Liver (tissue), 3 donors: ENCODE results near the gene TRIM41.

Experiments used
- GABPA ChIP-seq, 2 donors: IDR thresholded peaks in 1 of 2; conservative IDR thresholded peaks in 1 of 2; 2 replicates each; pipeline ENCODE4 v1.6.1; 2016; ENCODE audit warnings: antibody characterized with exemption in 2 of 2, mild to moderate bottlenecking in 1 of 2, moderate library complexity in 1 of 2
- JUND ChIP-seq, 2 donors: IDR thresholded peaks; 2 replicates each; pipeline ENCODE4 v1.6.1; 2016; ENCODE audit warnings: antibody characterized with exemption in 2 of 2
- REST ChIP-seq: IDR thresholded peaks from 2 replicates; pipeline ENCODE4 v1.6.1; 2016; ENCODE audit warnings: antibody characterized with exemption, mild to moderate bottlenecking
- RXRA ChIP-seq, 2 donors: IDR thresholded peaks; 2 replicates each; pipeline ENCODE4 v1.6.1; 2017 to 2018; ENCODE audit warnings: antibody characterized with exemption in 2 of 2, mild to moderate bottlenecking in 1 of 2
- SP1 ChIP-seq: IDR thresholded peaks from 2 replicates; pipeline ENCODE4 v1.6.1; 2018; ENCODE audit warnings: antibody characterized with exemption, mild to moderate bottlenecking
- TAF1 ChIP-seq: conservative IDR thresholded peaks from 2 replicates; pipeline ENCODE4 v1.6.1; 2016; ENCODE audit warnings: antibody characterized with exemption, mild to moderate bottlenecking
- YY1 ChIP-seq: IDR thresholded peaks from 2 replicates; pipeline ENCODE4 v1.6.1; 2016; ENCODE audit warnings: antibody characterized with exemption, mild to moderate bottlenecking
- TF ChIP-seq, protein P1 (sequence below): fragments of 150-350 bp; IDR thresholded peaks from 2 replicates; pipeline ENCODE4 v1.5.1; 2017; ENCODE audit warnings: improper control_type of control experiment, low read depth, low read length; ENCODE audit not compliant: missing input control
- TF ChIP-seq, protein P2 (sequence below): IDR thresholded peaks from 2 replicates; pipeline ENCODE4 v1.6.1; 2016; ENCODE audit warnings: antibody characterized with exemption
- TF ChIP-seq, protein P3 (sequence below): IDR thresholded peaks from 2 replicates; pipeline ENCODE4 v1.6.1; 2016; ENCODE audit warnings: antibody characterized with exemption
- donor health status: healthy.
- donor health status: healthy.

- TF ChIP-seq, protein P1, sequence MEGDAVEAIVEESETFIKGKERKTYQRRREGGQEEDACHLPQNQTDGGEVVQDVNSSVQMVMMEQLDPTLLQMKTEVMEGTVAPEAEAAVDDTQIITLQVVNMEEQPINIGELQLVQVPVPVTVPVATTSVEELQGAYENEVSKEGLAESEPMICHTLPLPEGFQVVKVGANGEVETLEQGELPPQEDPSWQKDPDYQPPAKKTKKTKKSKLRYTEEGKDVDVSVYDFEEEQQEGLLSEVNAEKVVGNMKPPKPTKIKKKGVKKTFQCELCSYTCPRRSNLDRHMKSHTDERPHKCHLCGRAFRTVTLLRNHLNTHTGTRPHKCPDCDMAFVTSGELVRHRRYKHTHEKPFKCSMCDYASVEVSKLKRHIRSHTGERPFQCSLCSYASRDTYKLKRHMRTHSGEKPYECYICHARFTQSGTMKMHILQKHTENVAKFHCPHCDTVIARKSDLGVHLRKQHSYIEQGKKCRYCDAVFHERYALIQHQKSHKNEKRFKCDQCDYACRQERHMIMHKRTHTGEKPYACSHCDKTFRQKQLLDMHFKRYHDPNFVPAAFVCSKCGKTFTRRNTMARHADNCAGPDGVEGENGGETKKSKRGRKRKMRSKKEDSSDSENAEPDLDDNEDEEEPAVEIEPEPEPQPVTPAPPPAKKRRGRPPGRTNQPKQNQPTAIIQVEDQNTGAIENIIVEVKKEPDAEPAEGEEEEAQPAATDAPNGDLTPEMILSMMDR, result no peak
- TF ChIP-seq, protein P2, sequence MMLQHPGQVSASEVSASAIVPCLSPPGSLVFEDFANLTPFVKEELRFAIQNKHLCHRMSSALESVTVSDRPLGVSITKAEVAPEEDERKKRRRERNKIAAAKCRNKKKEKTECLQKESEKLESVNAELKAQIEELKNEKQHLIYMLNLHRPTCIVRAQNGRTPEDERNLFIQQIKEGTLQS, result no peak
- TF ChIP-seq, protein P3, sequence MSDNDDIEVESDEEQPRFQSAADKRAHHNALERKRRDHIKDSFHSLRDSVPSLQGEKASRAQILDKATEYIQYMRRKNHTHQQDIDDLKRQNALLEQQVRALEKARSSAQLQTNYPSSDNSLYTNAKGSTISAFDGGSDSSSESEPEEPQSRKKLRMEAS, result no peak
- no peak for TF ChIP-seq REST
- no peak for TF ChIP-seq YY1
- TF ChIP-seq TAF1, result no peak
- TF ChIP-seq SP1, result no peak
- TF ChIP-seq GABPA (IDR thresholded peaks at IDR 0.05 in 1 of 2, conservative IDR thresholded peaks at IDR 0.05 in 1 of 2), result no peak
- no peak for TF ChIP-seq JUND (IDR thresholded peaks at IDR 0.05)
- no peak for TF ChIP-seq RXRA (IDR thresholded peaks at IDR 0.05)
Measured at GRCh38 chr5:181217803-181218062, 5.3 kb upstream of the TRIM41 start.
